Measurements from ENCODE around the gene IFNW1.
"Not testable (repeated sequence)": the region's sequence is repeated elsewhere in the genome, so short reads cannot be mapped to it uniquely, and the experiment has no call there.

IFNW1 gene

GRCh38 chr9:21141427-21141882 lies at the start of gene IFNW1:
TSS of gene IFNW1 (minus strand) at chr9:21141832. CDS start at chr9:21141570, 262 bp downstream.
- DNase-seq = no peak

GRCh38 chr9:21187487-21187886 lies 45.9 kb upstream of the IFNW1 start, which contains the start of gene IFNA4:
TSS of gene IFNA4 (minus strand) at chr9:21187587. CDS start at chr9:21187531, 56 bp downstream.
- DNase-seq = not testable (repeated sequence)

GRCh38 chr9:21182810-21183736 lies 41.4 kb upstream of the IFNW1 start:
- not testable (repeated sequence) for DNase-seq

- no peak for DNase-seq
These were observed 33.0 kb upstream of the IFNW1 start for GRCh38 chr9:21174671-21175070.

- DNase-seq = no peak
These were observed 30.5 kb upstream of the IFNW1 start for GRCh38 chr9:21172156-21172555.

GRCh38 chr9:21171351-21171750 lies 29.7 kb upstream of the IFNW1 start:
- DNase-seq = no peak

GRCh38 chr9:21166560-21166959 lies 24.9 kb upstream of the IFNW1 start, which contains the start of gene IFNA21:
TSS of gene IFNA21 (minus strand) at chr9:21166660. CDS start at chr9:21166612, 48 bp downstream.
- DNase-seq = not testable (repeated sequence)

- no peak for DNase-seq
These were observed 23.9 kb upstream of the IFNW1 start for GRCh38 chr9:21165516-21165915.

- DNase-seq = no peak
These were observed 18.5 kb upstream of the IFNW1 start for GRCh38 chr9:21160178-21160577.

- DNase-seq = no peak
These were observed 13.9 kb upstream of the IFNW1 start for GRCh38 chr9:21155501-21155900.

GRCh38 chr9:21154018-21154608 lies 12.5 kb upstream of the IFNW1 start:
- no peak for DNase-seq

GRCh38 chr9:21153336-21154017 lies 11.8 kb upstream of the IFNW1 start:
- DNase-seq = no peak

- no peak for DNase-seq
These were observed 3.0 kb upstream of the IFNW1 start for GRCh38 chr9:21144603-21145002.

GRCh38 chr9:21137020-21137419 lies 4.6 kb downstream of the IFNW1 start:
- DNase-seq = no peak

GRCh38 chr9:21135736-21136135 lies 5.9 kb downstream of the IFNW1 start:
- DNase-seq = no peak

GRCh38 chr9:21128186-21128585 lies 13.4 kb downstream of the IFNW1 start:
- not testable (repeated sequence) for DNase-seq

- no peak for DNase-seq
These were observed 19.9 kb downstream of the IFNW1 start for GRCh38 chr9:21121595-21122251.

GRCh38 chr9:21121079-21121478 lies 20.6 kb downstream of the IFNW1 start:
- DNase-seq = no peak

- DNase-seq = no peak
These were observed 22.4 kb downstream of the IFNW1 start for GRCh38 chr9:21119093-21119770.

GRCh38 chr9:21114311-21114710 lies 27.3 kb downstream of the IFNW1 start:
- DNase-seq = no peak

GRCh38 chr9:21110708-21111576 lies 30.7 kb downstream of the IFNW1 start:
- DNase-seq = peak in 1 of 2 experiments; percentile 47
